Forelimb muscle (tissue), 1 donor: ENCODE measurements around the gene DNM3. TPM values are rescaled to one million over a fixed set of nuclear protein-coding genes. Genes with fewer than 3 reads are reported as not detected.
A peak's percentile ranks its signal among the peaks of the same experiment; 100 is the strongest.

Source experiments
- DNase-seq: peaks from one replicate; pipeline ENCODE4 v3.0.0-alpha.2; 2013; ENCODE audit warnings: low read depth
- polyA plus RNA-seq: library from polyadenylated mRNA; unstranded; fragments of 120-200 nt; gene quantifications from one replicate; pipeline ENCODE4 v1.2.1, GENCODE V29; 2013; ENCODE audit not compliant: insufficient read length

Gene DNM3
- polyA plus RNA-seq, 1 donor, result 3.0 TPM

GRCh38 chr1:172324761-172325160 is 483.5 kb downstream of the DNM3 start:
- DNase-seq, result no peak

- DNase-seq, result peak; percentile 84
These were observed 484.2 kb downstream of the DNM3 start for GRCh38 chr1:172325531-172325930.

DNA sequence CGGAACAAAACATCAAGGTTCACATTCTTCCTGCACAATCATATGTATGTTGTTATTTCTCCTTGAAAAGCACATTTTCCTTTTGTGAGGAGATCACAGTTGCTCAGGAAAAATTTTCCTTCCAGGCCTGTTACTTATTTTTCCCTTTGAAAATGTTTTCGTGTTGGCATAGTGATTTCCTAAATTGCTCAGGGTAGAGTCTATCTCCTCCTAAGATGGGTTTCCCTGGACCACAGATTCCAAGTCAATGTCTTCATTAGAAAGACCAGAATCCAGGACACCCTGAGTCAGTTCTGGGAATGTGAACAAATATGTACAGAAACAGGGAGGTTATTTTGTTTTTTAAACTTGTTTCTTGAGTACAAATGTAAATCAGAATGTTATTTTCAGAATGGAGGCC is 484.8 kb downstream of the DNM3 start:
- no peak for DNase-seq

DNA sequence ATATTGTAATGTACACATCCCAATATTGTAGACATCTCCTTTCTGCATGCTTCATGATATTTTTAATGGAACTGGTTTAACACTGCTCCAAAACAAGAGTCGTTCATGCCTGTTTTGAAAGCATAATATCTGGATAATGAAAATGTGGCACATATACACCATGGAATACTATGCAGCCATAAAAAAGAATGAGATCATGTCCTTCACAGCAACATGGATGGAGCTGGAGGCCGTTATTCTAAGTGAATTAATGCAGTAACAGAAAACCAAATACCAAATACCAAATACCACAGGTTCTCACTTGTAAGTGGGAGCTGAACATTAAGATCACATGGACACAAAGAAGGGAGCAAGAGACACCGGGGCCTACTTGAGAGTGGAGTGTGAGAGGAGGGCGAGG is 487.0 kb downstream of the DNM3 start:
- DNase-seq, result no peak

DNA sequence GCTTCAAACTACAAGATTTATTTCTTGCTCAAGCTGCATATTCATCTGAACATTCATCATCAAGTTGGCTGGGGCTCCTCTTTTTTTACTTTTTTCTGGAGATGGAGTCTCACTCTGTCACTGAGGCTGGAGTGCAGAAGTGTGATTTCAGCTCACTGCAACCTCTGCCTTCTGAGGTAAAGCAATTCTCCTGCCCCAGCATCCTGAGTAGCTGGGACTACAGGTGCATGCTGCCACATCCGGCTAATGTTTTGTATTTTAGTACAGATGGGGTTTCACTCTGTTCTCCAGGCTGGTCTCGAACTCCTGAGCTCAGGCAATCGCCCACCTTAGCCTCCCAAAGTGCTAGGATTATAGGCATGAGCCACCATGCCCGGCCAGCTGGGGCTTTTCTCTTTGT is 490.9 kb downstream of the DNM3 start:
- no peak for DNase-seq

DNA sequence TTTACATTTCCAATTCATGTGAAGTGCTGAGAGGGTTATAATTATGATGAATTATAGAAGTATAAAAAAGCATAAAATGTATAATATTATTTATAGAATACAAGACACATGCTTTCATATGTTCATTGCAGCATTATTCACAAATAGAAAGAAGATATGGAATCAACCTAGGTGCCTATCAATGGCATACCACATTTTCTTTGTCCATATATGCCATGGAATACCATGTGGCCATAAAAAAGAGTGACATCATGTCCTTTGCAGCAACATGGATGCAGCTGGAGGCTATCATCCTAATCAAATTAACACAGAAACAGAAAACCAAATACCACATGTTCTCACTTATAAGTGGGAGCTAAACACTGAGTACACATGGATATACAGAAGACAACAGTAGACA is 494.1 kb downstream of the DNM3 start:
- no peak for DNase-seq

DNA sequence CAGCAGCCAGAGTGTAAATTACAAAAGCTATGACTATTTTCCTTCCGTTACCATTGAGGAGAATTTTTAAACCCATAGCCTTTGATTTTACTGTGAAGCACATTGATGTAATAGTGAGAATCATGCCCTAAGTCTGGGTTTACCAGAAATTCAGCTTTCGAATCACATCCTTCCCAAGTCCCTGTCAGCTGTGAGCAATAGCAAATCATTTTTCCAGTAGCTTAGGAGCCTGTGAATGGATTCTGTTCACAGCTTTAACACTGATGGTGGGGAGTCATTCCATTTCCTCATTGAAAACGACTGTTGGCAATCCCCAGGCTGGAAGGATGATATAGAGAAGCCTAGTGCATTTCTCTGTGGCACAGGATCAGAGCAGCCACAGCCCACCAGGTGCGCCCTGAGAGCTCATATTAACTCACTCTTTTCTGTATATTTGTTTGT is 497.0 kb downstream of the DNM3 start:
- DNase-seq, result no peak

DNA sequence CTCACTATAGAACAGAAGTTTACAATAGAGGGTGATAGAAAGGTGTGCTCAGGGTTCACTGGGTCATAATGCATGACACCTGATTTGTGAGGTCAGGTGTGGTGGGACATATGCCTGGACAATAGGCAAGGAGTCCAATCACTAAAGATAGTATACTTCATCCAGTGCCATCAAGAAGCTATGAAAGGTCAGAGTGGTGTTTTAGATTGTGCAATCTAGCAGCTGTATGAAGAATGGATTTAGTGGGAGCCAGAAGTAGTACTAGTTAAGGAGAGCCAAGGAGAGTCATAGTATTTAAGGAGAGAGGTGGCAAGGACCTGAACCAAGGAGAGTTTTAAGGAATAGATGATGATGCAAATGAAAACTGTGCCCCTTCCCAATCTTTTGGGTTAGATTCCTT is 498.5 kb downstream of the DNM3 start:
- DNase-seq, result no peak

- DNase-seq, result no peak
These were observed 499.2 kb downstream of the DNM3 start for GRCh38 chr1:172340520-172340919.

GRCh38 chr1:172341697-172342096 is 500.4 kb downstream of the DNM3 start:
- DNase-seq, result no peak

GRCh38 chr1:172342584-172343239 is 501.4 kb downstream of the DNM3 start:
- no peak for DNase-seq

DNA sequence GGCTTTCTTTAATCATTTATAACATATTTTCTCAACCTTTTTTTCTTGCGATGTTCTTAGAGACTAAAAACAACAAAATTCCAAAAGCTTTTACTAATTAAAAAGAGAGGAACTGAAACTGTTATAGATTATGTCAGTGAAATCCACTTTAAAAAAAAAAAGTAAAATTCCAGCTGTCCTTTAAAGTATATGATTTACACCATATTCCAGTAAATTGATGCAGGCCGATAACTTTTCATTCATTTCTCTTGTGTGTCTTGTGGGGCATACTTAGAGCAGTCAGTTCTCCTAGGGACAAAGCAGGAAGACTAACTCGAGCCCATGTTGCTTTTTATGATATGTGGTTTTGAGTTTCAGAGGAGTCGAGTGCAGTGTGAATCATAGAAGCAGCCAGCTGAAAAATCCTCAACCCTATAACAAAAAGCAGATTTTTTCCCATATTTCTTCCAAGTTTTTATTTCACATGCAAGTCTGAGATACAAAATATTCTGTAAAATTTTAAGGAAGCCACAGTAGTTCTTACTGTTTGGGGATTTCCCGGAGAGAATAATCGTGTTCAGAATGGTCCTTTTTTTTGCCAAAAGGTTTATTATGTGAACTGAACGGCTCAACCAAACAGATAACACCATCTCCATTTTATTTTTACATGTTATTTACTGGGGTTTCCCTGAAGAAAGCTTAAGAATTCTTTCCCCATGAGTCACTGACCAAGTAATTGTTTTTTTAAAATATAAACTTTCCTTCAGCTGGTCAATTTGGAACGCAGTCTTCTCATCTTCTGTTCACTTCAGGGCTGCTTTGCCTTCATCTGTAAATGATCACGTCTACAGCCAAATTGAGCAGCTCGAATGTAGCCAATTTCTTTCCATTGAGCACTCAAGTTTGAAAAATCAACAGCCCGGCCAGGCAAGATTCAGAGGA is 502.2 kb downstream of the DNM3 start:
- DNase-seq, result no peak

DNA sequence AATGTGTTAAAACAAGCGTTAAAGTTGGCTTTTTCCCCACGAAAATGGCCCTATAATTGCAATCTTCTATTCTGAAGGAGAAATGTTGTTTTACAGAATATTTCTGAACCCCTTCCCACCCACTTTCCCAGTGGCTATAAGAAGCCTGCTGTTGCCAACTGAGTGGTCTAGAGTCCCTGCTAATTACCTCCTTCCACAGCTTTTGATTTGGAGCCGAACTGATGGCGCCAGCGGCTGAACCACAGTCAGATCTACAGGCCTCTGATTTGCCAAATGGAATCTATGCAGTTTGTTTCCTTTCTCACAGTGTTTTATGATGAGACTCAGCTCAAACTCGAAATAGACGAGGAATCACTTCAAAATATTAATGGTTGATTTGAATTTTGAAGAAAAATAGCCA is 503.1 kb downstream of the DNM3 start:
- DNase-seq, result no peak

GRCh38 chr1:172345077-172345476 is 503.8 kb downstream of the DNM3 start:
- no peak for DNase-seq

DNA sequence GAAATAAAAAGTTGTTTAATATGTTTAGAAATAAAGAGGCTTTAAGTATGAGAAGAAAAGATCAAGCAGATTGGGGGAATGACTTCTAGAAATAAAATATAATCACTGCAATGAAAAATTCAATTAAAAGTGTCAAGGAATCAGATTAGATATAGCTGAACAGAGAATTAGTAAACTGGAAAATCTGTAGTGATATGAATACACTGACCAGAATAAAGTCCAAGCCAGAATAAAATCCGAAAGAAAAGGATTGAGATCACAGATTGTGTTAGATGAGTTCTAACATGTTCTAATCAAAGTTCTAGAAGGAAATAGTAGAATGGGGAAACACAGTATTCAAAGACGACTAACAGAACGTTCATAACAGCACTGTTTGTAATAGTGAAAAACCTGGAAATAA is 506.1 kb downstream of the DNM3 start:
- DNase-seq, result no peak

GRCh38 chr1:172350856-172351255 is 509.6 kb downstream of the DNM3 start:
- no peak for DNase-seq

GRCh38 chr1:172351346-172351745 is 510.0 kb downstream of the DNM3 start:
- peak; percentile 65 for DNase-seq

GRCh38 chr1:172351754-172352161 is 510.5 kb downstream of the DNM3 start:
- DNase-seq, result no peak

DNA sequence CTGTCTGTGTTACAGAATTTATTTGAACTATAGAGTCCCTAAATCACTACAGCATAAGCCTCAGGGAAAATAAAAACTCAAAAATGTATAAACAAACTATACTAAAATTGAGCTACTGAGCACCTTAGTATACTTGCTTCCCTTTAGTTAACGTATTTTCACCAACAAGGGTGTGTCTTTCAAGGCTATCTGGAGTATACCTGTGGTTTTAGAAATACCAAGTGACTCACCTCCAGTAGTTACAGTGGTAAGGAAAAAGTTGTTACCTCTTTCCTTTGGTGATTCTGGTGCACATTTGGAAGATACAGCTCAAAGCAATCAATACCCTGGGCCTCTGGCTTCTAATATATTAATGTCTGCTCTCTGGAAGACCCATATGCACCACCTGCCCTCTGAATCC is 511.1 kb downstream of the DNM3 start:
- no peak for DNase-seq

DNA sequence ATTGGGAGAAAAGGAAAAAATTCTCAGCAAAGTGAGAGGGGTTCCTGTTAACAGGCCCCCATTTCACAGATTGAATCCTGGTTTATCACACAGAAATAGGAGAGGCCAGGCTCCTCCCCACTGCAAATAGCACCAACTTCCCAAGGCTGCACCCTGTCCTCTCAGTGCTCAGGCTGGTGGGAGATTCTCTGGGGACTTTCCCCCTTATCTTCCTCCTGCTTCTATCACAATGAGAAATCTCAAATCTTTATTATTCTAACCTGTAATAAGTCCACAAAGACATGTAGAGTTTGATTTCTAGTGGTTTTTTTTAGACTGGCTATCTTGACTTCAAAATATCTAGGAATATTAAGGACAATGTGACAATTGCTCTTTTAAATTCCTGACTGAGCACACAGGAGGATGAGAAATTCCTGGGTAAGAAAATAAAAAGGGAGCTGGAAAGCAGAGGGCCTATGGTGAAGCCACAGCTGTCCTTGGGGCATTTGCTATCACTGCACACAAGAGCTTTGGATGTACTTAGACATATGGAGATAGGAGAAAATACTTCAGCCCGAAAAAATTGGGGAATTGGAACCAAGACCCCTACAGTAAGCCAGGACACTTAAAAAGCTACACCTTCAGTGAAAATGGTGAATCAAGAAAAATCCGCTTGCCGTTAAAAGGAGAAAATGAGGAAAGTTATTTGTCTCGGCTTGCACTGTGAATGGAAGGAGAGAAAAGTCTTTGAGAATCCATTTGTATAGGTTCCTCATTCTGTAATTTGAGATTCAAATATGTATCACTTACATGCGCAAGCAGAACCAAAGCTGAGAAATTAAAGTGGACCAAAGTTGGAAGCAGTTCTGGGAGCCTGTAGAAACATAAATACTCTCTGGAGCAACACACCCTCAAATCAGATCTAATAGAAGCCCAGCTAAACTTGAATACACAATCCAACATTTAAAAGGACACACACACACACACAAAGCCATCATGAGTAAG is 513.3 kb downstream of the DNM3 start:
- no peak for DNase-seq

- DNase-seq, result no peak
These were observed 515.3 kb downstream of the DNM3 start for GRCh38 chr1:172356620-172357019.
